Left kidney (tissue), 8 donors: Measurements from ENCODE around the gene WASHC3. TPM values are rescaled to one million over a fixed set of nuclear protein-coding genes. Genes with fewer than 3 reads are reported as not detected.
A peak's percentile ranks its signal among the peaks of the same experiment; 100 is the strongest.
"Not testable (repeated sequence)": the region's sequence is repeated elsewhere in the genome, so short reads cannot be mapped to it uniquely, and the experiment has no call there.

Source experiments
- DNase-seq: peaks from one replicate; pipeline ENCODE4 v3.0.0-alpha.2; 2013
- long read RNA-seq, 8 donors: transcript quantifications; one replicate each; lab custom pipeline, GENCODE V29; 2026
- polyA plus RNA-seq: library from polyadenylated mRNA; unstranded; fragments of 120-200 nt; gene quantifications from one replicate; pipeline ENCODE4 v1.2.1, GENCODE V29; 2013; ENCODE audit not compliant: insufficient read length

The WASHC3 gene
- 58.7 TPM for polyA plus RNA-seq
- long read RNA-seq, donor 1, transcript WASHC3-201 (7 exons, 916 nt), result major isoform, 9 of 12 reads
- long read RNA-seq, donor 1, partial matches to known transcripts, result 0 of 12 reads
- long read RNA-seq, donor 1, other reads (novel, unspliced or antisense), result 0 of 12 reads
- long read RNA-seq, donor 2, transcript WASHC3-201 (7 exons, 916 nt), result major isoform, 13 of 20 reads
- long read RNA-seq, donor 2, partial matches to known transcripts, result 0 of 20 reads
- long read RNA-seq, donor 2, other reads (novel, unspliced or antisense), result 0 of 20 reads
- long read RNA-seq, donor 3, transcript WASHC3-201 (7 exons, 916 nt), result major isoform, 11 of 23 reads
- long read RNA-seq, donor 3, partial matches to known transcripts, result 8 of 23 reads
- long read RNA-seq, donor 3, other reads (novel, unspliced or antisense), result 0 of 23 reads
- long read RNA-seq, donor 4, partial matches to known transcripts, result 0 of 5 reads
- long read RNA-seq, donor 4, other reads (novel, unspliced or antisense), result 0 of 5 reads
- long read RNA-seq, donor 5, transcript WASHC3-201 (7 exons, 916 nt), result major isoform, 39 of 54 reads
- long read RNA-seq, donor 5, partial matches to known transcripts, result 6 of 54 reads
- long read RNA-seq, donor 5, other reads (novel, unspliced or antisense), result 5 of 54 reads
- long read RNA-seq, donor 6, transcript WASHC3-201 (7 exons, 916 nt), result major isoform, 10 of 15 reads
- long read RNA-seq, donor 6, partial matches to known transcripts, result 0 of 15 reads
- long read RNA-seq, donor 6, other reads (novel, unspliced or antisense), result 0 of 15 reads
- long read RNA-seq, donor 7, transcript WASHC3-201 (7 exons, 916 nt), result major isoform, 15 of 39 reads
- long read RNA-seq, donor 7, partial matches to known transcripts, result 10 of 39 reads
- long read RNA-seq, donor 7, other reads (novel, unspliced or antisense), result 0 of 39 reads
- long read RNA-seq, donor 8, transcript WASHC3-201 (7 exons, 916 nt), result major isoform, 7 of 12 reads
- long read RNA-seq, donor 8, partial matches to known transcripts, result 0 of 12 reads
- long read RNA-seq, donor 8, other reads (novel, unspliced or antisense), result 0 of 12 reads

DNA sequence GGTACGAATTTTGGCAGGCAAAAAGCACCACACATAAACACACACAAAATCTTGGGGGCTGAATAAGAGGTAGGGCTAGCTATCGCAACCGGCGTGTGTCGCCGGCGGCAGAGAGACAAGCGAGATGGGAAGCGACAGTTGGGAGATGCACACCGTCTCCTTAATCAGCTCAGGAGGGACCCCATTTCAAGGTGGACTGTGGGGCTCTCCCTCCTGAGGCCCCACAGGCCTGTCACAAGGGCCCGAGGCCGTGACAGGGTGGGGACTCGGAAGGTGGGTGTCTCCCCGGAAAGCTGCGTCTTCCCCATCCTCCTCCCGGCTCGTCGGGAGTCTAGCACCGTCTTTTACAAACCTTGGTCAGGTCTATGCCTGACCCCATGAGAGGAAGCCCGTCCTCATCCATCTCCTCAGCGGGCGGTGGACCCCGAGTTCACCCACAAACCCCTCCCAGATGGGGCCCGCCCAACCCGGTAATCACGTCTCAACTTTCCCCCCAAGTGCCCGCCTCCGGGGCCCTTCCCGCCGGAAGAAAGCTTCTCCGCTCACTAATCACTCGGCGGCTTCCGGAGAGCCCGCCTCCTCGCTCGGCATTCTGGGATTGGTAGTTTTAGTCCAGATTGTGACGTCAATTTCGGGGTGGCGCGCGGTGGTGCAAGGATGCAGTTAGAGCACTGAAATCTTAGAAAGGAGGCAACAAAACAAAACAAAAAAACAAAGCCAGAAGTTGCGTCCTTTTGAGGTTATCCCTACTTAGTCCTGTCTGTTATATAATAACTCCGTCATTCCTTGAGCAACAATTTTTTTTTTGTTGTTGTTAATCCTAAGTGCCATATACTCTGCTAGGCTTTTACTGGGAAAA is at the start of gene WASHC3:
Gene WASHC3 (minus strand): TSS at position 432 of the 859 bp plus-strand sequence. CDS start 29 bp downstream, at position 403.
- DNase-seq, result peak; percentile 96

DNA sequence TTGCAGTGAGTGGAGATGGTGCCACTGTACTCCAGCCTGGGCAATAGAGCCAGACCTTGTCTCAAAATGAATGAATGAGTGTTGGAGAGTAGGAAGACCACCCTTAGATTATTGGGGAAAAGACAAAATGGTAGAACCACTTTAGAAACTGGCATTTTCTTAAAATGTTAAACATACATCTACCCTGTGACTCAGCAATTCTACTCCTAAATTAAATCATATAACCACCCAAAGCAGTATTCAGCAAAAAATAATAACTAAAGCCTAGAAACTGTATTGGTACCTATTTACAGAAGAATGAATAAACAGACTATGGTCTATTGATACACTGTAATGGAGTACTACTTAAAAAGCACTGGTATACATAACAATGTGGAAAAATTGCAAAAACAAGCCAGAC is 49.0 kb upstream of the WASHC3 start:
- DNase-seq, result no peak

GRCh38 chr12:102107970-102108369 is 46.2 kb upstream of the WASHC3 start:
- DNase-seq, result no peak

DNA sequence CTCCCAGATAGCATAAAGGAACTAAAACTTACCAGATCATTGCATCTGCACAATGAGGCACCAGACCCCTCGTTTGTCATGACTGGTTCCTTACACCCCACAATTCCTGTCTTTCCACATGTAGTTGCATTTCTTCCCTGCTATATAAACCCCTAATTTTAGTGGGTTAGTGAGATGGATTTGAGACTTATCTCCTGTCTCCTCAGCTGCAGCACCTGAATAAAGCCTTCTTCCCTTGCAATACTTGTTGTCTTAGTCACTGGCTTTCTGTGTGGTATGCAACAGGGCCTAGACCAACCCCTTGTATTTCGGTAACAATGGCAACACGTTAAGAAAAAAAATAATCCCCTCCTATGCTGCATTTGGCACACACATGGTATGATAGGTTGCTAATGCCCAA is 45.1 kb upstream of the WASHC3 start:
- no peak for DNase-seq

DNA sequence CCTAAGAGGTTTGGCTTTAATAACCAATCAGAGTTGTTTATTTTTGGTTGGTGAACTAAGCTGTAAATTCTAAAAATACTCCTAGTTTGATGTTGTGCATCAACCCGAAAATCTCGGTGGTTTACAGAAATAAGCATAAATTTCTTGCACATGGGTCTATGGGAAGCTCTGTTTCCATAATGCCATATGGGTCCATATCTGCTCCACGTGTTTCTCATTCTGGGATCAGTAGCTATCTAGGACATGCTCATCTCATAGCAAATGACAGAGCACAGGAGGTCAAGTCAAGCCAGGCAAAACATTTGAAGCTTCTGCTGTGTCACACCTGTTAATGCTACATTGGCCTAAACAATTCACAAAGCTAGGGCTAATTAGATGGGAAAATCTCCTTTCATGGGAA is 35.1 kb upstream of the WASHC3 start:
- DNase-seq, result no peak

DNA sequence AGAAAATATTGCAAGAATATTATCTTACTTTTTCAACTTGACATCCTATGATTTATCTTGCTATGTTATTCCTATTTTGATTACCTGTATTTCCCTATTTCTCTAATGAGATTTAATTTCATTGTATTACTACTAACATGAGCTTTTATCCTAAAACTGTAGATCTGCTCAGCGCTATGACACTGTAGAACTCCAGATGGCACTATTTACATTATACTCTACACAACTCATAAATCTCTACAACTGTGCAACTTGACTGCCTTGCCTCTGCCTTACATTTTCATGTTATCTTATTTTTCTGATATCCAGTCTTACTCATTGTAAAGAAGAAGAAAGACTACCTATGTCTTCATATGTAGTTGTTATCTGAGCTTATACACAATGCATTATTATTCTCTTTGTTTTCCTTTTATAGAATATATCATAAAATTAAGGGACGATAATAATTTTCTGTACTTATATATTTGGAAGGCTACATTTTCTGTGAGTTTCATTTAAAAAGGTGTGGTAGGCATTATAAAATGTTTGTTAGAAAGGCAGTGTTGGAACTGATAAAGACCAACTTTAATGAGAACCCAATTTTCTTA is 34.0 kb upstream of the WASHC3 start:
- no peak for DNase-seq

DNA sequence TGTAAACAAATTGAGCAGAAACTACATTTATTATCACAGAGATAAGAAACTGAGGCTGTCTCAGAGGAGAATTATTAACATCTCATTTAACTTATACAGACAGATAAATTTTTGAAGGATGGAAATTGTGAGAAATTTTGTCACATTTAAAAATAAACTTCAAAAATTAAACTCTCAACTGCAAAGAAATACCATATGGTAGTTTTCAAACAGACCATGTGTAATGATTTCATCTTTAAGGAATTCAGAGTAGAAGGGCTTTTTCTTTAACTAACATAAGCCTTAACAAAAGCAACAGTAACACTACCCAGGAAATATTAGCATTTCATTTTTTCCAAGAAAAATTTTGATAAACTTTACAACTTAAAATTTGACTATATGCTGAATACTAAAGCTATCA is 31.5 kb upstream of the WASHC3 start:
- no peak for DNase-seq

DNA sequence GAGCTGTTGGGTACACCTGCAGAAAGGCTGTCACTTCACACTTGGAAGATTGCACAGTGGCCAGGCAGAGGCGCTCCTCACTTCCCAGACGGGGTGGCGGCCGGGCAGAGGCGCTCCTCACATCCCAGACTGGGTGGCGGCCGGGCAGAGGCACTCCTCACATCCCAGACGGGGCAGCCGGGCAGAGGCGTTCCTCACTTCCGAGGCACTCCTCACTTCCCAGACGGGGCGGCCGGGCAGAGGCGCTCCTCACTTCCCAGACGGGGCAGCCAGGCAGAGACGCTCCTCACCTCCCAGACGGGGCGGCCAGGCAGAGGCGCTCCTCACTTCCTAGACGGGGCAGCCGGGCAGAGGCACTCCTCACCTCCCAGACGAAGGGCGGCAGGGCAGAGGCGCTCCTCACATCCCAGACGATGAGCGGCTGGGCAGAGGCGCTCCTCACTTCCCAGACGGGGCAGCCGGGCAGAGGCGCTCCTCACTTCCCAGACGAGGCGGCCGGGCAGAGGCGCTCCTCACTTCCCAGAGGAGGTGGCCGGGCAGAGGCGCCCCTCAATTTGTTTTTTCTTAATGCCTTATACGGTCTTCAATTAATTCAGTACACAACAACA is 27.5 kb upstream of the WASHC3 start:
- not testable (repeated sequence) for DNase-seq

GRCh38 chr12:102080842-102081241 is 19.1 kb upstream of the WASHC3 start:
- no peak for DNase-seq

DNA sequence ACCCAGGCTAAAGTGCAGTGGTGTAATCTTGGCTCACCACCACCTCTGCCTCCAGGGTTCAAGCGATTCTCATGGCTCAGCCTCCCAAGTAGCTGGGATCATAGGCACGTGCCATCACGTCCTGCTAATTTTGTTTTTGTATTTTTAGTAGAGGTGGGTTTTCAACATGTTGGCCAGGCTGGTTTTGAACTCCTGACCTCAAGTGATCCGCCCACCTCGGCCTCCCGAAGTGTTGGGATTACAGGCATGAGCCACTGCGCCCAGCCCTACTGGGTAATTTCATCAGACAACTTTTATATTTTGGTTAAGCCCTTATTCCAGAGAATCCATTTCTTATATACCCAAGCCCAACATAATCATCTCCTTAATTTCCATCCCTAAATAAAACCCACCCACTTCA is 10.3 kb upstream of the WASHC3 start:
- DNase-seq, result not testable (repeated sequence)

DNA sequence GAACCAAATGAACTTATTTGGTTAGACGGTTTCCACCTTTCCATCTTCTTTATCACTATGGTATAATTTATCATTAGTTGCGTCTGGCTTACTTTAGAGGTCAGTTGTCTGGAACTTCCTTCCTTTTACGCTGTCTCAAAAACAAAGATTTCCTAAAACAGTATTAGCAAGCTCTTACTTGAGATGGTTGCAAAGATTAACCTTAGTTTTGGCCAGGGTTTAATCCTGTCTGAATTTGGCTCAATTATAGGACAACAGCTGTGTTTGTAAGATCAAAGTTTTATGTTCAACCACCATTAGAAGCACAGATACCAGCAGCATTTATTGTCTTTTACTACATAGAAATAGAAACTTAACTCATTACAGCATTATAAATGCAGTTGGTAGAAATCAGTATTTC is 7.9 kb upstream of the WASHC3 start:
- DNase-seq, result no peak

DNA sequence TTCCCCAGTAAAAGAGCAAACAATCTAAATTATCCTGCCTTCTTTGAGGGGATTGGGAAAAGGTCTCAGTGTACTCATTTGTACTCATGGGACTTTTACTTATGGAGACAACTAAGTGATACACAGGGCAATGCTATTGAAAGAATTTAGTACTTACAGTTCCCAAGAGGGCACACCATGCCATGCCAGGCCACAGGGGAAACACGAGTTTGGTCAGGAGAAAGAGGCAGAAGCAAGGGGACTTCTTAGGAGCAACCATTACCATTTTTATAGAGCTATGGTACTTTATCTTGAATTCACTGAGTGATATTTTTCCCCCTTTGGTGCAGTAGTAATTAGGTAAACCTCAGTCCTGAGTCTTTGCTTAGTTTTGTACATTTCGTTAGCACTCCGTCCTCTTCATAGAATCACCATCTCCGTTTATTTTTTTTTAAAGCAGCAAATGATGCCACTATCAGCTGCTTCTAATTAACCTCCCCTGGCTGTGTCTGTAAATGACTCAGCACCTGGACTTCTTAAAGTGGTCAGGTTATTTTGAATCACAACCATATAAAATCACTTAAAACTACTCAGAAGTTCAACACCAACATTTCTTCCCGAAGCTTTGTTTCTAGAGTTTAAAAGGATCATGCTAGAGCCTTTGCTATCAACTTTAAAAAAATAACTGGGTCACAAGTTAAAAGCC is 5.9 kb upstream of the WASHC3 start:
- no peak for DNase-seq

DNA sequence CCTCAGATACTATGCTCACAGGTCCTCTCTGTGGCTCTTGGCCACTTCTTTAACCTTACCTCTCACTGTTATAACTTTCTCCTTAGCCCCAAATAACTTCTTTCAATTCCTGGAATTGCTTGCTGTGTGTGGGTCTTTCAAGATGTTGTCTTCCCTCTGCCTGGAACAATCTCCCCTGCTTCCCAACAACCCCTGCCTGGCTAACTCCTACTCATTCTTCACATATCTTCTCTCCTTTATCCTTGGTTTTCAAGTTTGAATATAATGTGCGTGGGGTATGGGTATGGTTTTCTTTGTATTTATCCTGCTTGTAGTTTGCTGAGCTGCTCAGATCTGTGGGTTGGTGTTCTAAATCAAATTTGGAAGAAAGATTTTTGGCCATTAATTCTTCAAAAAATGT is 2.7 kb upstream of the WASHC3 start:
- no peak for DNase-seq

DNA sequence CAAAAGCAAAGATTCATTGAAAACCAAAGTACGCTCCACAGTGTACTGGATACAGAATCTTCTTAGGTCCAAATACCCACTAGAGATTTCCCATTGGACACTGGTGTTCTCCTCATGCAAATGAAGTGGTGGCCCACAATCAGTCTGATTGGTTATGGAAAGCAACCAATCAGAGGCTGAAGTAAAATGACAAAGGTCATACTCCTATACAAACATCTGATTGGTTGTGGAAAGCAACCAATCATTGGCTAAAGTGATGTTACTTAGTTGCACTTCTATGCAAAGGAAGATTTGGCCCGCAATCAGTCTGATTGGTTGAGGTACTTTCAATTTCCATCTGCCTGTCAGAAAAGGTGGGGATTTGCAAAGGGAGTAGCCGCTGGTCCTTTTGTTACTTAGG is 1.3 kb upstream of the WASHC3 start:
- no peak for DNase-seq

GRCh38 chr12:102062419-102062806 is 622 bp upstream of the WASHC3 start:
- no peak for DNase-seq

GRCh38 chr12:102061096-102061559 is 663 bp downstream of the WASHC3 start:
- DNase-seq, result peak; percentile 19

DNA sequence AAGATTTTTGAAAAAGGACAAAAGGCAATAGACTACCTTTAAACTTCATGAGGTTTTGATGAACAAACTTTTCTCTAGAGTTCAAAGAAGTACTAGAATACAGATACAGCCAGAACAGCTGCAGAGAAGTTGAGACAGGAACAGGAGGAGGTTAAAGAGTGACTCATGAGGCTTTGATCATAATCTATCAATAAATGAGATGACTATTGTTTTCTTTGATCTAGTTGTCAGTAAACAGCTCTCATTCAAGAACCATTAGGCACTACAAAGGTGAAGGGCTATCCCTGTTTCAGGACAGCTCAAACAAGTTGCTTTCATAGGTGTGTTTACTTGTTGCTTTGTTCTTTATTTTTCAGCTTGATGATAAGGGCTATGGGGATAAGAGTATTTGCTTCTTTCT is 2.4 kb downstream of the WASHC3 start:
- DNase-seq, result no peak

DNA sequence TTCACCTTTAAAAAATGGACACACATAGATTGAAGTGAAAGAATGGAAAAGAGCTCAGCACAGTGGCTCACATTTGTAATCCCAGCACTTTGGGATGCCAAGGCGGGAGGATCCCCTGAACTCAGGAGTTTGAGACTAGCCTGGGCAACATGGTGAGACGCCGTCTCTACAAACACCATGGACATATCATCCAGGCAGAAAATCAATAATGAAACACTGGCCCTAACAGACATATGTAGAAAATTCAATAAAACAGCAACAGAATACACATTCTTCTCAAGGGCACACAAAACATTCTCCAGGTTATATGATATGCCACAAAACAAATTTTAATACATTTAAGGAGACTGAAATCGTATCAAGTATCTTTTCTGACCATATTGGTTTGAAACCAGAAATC is 7.4 kb downstream of the WASHC3 start:
- no peak for DNase-seq

DNA sequence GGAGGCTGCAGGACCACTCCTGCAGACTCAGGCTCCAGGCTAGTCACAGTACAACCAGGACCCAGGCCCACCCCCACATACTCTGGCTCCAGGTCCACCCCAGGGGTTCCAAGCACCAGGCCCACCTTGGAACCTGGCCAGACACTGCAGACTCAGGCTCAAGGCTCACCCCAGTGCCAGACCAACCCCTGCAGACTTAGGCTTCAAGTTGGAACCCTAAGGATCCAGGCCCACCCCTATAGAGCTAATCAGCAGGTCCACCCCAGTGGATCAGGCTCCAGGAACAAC is 8.8 kb downstream of the WASHC3 start:
- no peak for DNase-seq
